Body of pancreas (tissue), 4 donors: ENCODE data around the gene NAA50. TPM values are rescaled to one million over a fixed set of nuclear protein-coding genes. Genes with fewer than 3 reads are reported as not detected.

Source experiments
- ATAC-seq: fragments of 150-250 bp; one replicate; pipeline ENCODE4 v1.9.1; 2016
- DNase-seq, 4 donors: peaks; one replicate each; pipeline ENCODE4 v3.0.0-alpha.2; 2019
- H3K27ac ChIP-seq, 4 donors: fragments of 200-600 bp; sonication (generic); 1 replicate in 3 of 4; 2 replicates in 1 of 4; pipeline versions ENCODE4 v1.5.1 to v1.6.1; 2016 to 2019; ENCODE audit warnings: mild to moderate bottlenecking in 1 of 4, mixed read lengths in 1 of 4, moderate library complexity in 1 of 4
- H3K27me3 ChIP-seq, 2 donors: fragments of 200-600 bp; sonication (generic); one replicate each; pipeline ENCODE4 v1.6.0; 2016; ENCODE audit warnings: mild to moderate bottlenecking in 1 of 2
- H3K36me3 ChIP-seq, 2 donors: fragments of 200-600 bp; sonication (generic); replicated peaks in 1 of 2; 2 replicates each; pipeline ENCODE4 v1.5.1; 2016; ENCODE audit warnings: low read depth in 2 of 2; ENCODE audit not compliant: insufficient read depth in 1 of 2
- H3K4me1 ChIP-seq: fragments of 200-600 bp; sonication (generic); one replicate; pipeline ENCODE4 v1.6.0; 2016
- H3K4me3 ChIP-seq, 2 donors: fragments of 200-600 bp; sonication (generic); 1 replicate in 1 of 2; 2 replicates in 1 of 2; pipeline ENCODE4 v1.5.1; 2016 to 2019
- H3K9me3 ChIP-seq, 3 donors: fragments of 200-600 bp; sonication (generic); 1 replicate in 2 of 3; 2 replicates in 1 of 3; pipeline ENCODE4 v1.5.1; 2016
- POLR2A ChIP-seq, 3 donors: fragments of 450-650 bp; IDR thresholded peaks; one replicate each; pipeline ENCODE4 v1.6.1; 2016; ENCODE audit warnings: antibody characterized with exemption in 3 of 3, mild to moderate bottlenecking in 2 of 3
- WGBS, 2 donors: methylation state at CpG; one replicate each; pipeline ENCODE4 v1.1.5; 2017; 5-methylcytosine and 5-hydroxymethylcytosine counted together
- intact Hi-C: fragments of 100-400 bp; cut with DNase I; formaldehyde crosslinking; loops from one replicate; pipeline ENCODE4 v1.15.1; 2023
- total RNA-seq, 2 donors: library from RNA; depleted of rRNA; stranded (reverse); fragments of >200 nt; gene quantifications; one replicate each; pipeline ENCODE4 v1.1.0, GENCODE V29; 2016
- TF ChIP-seq, protein P1 (sequence below), 7 experiments: fragments of 450-650 bp in 4 of 7; fragments of 200-600 bp in 3 of 7; sonication (generic) in 3 of 7; IDR thresholded peaks; one replicate each; pipeline ENCODE4 v1.5.1; 2016 to 2019; ENCODE audit warnings: antibody characterized with exemption in 7 of 7

Gene NAA50
- total RNA-seq, 2 donors from 2014 or later, result 32.2 to 93.6 TPM

DNA sequence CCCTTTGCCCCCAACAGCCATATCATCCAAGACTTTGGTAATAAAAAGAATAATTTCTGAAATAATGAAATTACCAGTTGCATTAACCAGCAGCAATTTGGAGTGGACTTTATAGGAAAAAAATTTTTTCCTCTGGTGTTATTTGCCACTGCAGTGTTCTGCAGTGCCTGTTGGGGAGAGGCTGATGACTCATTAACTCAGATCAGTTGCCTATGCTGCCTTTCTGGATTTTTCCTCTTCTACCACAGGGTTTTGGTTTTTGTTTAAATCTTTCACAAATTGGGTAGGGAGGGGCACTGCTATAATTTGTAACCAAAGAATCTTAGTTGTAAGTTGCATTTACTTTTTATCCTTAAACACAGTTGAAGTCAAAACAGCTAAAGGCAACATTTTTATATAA lies 23.5 kb upstream of the NAA50 start:
- TF ChIP-seq, protein P1, sequence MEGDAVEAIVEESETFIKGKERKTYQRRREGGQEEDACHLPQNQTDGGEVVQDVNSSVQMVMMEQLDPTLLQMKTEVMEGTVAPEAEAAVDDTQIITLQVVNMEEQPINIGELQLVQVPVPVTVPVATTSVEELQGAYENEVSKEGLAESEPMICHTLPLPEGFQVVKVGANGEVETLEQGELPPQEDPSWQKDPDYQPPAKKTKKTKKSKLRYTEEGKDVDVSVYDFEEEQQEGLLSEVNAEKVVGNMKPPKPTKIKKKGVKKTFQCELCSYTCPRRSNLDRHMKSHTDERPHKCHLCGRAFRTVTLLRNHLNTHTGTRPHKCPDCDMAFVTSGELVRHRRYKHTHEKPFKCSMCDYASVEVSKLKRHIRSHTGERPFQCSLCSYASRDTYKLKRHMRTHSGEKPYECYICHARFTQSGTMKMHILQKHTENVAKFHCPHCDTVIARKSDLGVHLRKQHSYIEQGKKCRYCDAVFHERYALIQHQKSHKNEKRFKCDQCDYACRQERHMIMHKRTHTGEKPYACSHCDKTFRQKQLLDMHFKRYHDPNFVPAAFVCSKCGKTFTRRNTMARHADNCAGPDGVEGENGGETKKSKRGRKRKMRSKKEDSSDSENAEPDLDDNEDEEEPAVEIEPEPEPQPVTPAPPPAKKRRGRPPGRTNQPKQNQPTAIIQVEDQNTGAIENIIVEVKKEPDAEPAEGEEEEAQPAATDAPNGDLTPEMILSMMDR (IDR thresholded peaks at IDR 0.05), result peak in 2 of 7 experiments; percentile 15 to 24
- TF ChIP-seq POLR2A (IDR thresholded peaks at IDR 0.05), result no peak
- ATAC-seq (no peak), DNase-seq (no peak)
- no peaks in the 10 kb centered on the region for H3K27me3 ChIP-seq
- intact Hi-C loops, result no loop called here
- peaks cover 6% of the 10 kb centered on the region for H3K4me1 ChIP-seq
- H3K9me3 ChIP-seq, result no peaks in the 10 kb centered on the region
- H3K36me3 ChIP-seq, result no peaks in the 10 kb centered on the region
- H3K27ac ChIP-seq, result peak overlapping the region in 2 of 4 donors; percentile 21
- no peak overlapping the region for H3K4me3 ChIP-seq

DNA sequence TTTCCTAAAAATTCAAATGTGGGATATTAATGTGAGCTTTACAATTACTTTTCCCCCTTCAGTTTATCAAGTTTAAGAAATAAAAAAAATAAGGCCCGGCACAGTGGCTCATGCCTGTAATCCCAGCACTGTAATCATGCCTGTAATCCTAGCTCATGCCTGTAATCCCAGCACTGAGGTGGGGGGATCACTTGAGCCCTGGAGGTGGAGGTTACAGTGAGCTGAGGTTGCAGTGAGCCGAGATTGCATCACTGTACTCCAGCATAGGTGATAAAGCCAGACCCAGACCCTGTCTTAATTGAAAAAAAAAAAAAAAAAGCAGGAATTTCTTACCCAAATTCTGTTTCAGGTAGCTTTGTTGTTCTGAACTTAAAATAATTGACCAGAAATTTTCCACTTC lies 18.6 kb upstream of the NAA50 start:
- Histone ChIP-seq H3K27me3 (no peaks in the 10 kb centered on the region), H3K4me3 (no peak overlapping the region), H3K27ac (no peak overlapping the region), H3K9me3 (no peaks in the 10 kb centered on the region), H3K4me1 (no peaks in the 10 kb centered on the region), H3K36me3 (no peaks in the 10 kb centered on the region)
- DNase-seq (no peak), ATAC-seq (no peak)
- intact Hi-C loops, result no loop called here
- TF ChIP-seq, protein P1 (IDR thresholded peaks at IDR 0.05), result no peak
- WGBS, 2 donors, result 96 to 98% methylated on average over 2 of the region's 2 CpGs

DNA sequence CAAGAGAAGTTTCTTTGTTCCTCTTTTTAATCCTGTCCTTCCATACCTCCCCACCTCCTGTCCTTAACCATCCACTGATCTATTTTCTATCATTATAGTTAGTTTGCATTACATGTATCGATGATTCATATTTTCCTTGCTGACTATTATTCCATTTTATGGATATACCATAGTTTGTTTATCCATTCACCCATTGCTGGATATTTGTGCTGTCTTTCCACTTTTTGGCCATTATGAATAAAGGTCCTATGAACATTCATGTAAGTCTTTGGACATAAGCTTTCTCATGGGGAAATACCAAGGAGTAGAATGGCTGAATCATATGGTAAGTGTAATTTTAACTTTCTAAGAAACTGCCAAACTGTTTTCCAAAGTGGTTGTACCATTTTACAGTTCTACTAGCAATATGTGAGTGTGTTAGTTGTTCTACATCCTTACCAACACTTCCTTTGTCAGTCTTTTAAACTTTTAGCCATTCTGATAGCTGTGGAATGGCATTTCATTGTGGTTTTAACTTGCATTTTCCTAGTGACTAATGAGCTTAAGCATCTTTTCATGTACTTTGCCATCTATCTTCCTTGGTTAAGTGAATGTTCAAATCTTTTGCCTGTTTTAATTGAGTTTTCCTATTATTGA lies 12.5 kb upstream of the NAA50 start:
- H3K27me3 ChIP-seq, result no peaks in the 10 kb centered on the region
- no peak overlapping the region for H3K27ac ChIP-seq
- no peaks in the 10 kb centered on the region for H3K36me3 ChIP-seq
- H3K9me3 ChIP-seq, result no peaks in the 10 kb centered on the region
- 97 to 100% methylated on average over 1 of the region's 1 CpG for WGBS, 2 donors
- no peaks in the 10 kb centered on the region for H3K4me1 ChIP-seq
- DNase-seq (no peak), ATAC-seq (no peak)
- H3K4me3 ChIP-seq, result no peak overlapping the region
- intact Hi-C loops, result no loop called here
- TF ChIP-seq, protein P1 (IDR thresholded peaks at IDR 0.05), result no peak
- TF ChIP-seq POLR2A (IDR thresholded peaks at IDR 0.05), result no peak

DNA sequence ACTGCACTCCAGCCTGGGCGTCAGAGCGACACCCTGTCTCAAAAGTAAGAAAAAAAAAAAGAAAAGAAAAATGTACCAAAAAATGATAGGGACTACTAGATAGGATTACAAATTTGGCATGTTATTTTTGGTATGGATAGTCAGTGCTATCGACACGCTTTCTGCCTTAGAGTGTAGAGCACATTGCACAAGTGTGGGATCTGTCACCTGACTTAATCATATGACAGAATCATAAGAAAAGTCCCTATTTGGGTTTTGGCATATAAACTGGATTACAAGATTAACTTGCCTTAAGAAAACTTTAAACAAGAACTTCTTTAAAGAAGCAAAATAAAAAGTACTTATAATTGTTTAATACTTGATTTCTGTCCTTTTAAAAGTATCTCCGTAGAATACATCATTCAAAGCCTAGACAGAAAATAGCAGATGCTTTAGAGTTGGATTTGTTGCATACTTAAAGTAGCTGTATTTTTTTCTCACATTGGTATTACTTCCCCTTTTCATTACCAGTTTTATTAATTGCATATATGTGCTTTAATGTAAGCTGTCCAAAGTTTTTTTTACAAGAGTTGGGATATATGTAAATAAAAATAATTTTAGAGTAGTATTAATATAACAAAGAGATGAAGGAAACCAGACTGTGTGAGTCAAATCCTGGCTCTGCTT lies 8.6 kb upstream of the NAA50 start:
- H3K27ac ChIP-seq, result peak overlapping the region in 1 of 4 donors; percentile 5
- H3K4me3 ChIP-seq, result no peak overlapping the region
- H3K27me3 ChIP-seq, result no peaks in the 10 kb centered on the region
- peaks cover 4% of the 10 kb centered on the region for H3K4me1 ChIP-seq
- DNase-seq, result no peak
- H3K36me3 ChIP-seq, result no peaks in the 10 kb centered on the region
- ATAC-seq, result no peak
- intact Hi-C loops, result no loop called here
- H3K9me3 ChIP-seq, result no peaks in the 10 kb centered on the region
- TF ChIP-seq, protein P1 (IDR thresholded peaks at IDR 0.05), result no peak
- TF ChIP-seq POLR2A (IDR thresholded peaks at IDR 0.05), result no peak
- 83 to 92% methylated on average over 5 of the region's 5 CpGs for WGBS, 2 donors
